Transverse colon (tissue), 4 donors: ENCODE results near the gene GABBR2.

Experiments used
- EP300 ChIP-seq: sonication (generic); formaldehyde crosslinking; IDR thresholded peaks from one replicate; pipeline ENCODE4 v1.6.1; 2017; ENCODE audit warnings: antibody characterized with exemption, low read depth
- POLR2A ChIP-seq: fragments of 450-650 bp; IDR thresholded peaks from one replicate; pipeline ENCODE4 v1.6.1; 2016; ENCODE audit warnings: antibody characterized with exemption, mild to moderate bottlenecking, moderate library complexity
- POLR2AphosphoS5 ChIP-seq, 3 donors: sonication (generic); formaldehyde crosslinking; IDR thresholded peaks; one replicate each; pipeline ENCODE4 v1.6.1; 2016; ENCODE audit warnings: antibody characterized with exemption in 3 of 3
- TF ChIP-seq, protein P1 (sequence below), 5 experiments: fragments of 200-600 bp in 3 of 5; fragments of 450-650 bp in 2 of 5; sonication (generic) in 3 of 5; IDR thresholded peaks; 1 replicate in 2 of 5; 2 replicates in 3 of 5; pipeline ENCODE4 v1.5.1; 2016 to 2017; ENCODE audit warnings: antibody characterized with exemption in 5 of 5, inconsistent platforms in 3 of 5, mild to moderate bottlenecking in 2 of 5, moderate library complexity in 1 of 5

DNA sequence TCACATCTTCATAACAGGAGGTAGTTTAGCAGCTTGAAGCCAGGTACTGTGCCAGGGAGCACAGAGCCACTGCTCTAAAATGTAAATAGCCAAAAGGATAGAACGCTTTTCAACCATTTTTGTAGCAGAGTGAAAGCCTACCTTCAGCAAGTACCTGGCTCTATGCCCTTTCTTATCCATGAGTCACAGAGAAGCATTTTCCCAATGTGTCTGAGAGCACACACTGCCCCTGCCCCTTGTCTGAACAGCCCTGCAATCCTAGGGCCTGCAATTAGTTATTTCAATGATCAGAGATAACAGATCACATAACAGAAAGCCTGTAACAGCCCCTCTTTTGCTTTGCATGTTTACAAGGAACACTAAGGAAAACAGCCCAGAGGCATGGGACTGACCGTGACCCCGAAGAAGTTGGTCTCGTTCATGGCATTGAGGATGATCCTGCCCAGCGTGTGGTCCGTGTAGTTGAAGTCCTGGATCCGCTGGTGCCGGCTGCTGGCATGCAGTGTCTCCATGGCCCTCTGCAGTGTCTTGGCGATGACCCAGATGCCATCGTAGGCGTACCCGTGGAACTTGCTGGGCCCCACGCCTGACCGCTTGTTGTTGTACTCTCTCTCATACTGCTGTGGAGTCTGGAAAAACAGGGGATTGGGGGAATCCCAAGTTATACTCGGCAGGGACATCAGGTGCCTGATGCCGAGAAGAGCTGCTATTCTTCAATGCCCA is 255.0 kb downstream of the GABBR2 start:
- TF ChIP-seq POLR2A (no peak), EP300 (no peak), POLR2AphosphoS5 (IDR thresholded peaks at IDR 0.05) (no peak)
- TF ChIP-seq, protein P1, sequence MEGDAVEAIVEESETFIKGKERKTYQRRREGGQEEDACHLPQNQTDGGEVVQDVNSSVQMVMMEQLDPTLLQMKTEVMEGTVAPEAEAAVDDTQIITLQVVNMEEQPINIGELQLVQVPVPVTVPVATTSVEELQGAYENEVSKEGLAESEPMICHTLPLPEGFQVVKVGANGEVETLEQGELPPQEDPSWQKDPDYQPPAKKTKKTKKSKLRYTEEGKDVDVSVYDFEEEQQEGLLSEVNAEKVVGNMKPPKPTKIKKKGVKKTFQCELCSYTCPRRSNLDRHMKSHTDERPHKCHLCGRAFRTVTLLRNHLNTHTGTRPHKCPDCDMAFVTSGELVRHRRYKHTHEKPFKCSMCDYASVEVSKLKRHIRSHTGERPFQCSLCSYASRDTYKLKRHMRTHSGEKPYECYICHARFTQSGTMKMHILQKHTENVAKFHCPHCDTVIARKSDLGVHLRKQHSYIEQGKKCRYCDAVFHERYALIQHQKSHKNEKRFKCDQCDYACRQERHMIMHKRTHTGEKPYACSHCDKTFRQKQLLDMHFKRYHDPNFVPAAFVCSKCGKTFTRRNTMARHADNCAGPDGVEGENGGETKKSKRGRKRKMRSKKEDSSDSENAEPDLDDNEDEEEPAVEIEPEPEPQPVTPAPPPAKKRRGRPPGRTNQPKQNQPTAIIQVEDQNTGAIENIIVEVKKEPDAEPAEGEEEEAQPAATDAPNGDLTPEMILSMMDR (IDR thresholded peaks at IDR 0.05) = no peak
